HS-27A (cell line): ENCODE measurements around the gene OTUD5.
A peak's percentile ranks its signal among the peaks of the same experiment; 100 is the strongest.

Source experiments
- DNase-seq: peaks from one replicate; pipeline ENCODE4 v3.0.0-alpha.2; 2012; ENCODE audit warnings: low read depth, missing footprints

Gene OTUD5

GRCh38 chrX:48972220-48973164, 15.1 kb upstream of the OTUD5 start:
- no peak for DNase-seq

DNA sequence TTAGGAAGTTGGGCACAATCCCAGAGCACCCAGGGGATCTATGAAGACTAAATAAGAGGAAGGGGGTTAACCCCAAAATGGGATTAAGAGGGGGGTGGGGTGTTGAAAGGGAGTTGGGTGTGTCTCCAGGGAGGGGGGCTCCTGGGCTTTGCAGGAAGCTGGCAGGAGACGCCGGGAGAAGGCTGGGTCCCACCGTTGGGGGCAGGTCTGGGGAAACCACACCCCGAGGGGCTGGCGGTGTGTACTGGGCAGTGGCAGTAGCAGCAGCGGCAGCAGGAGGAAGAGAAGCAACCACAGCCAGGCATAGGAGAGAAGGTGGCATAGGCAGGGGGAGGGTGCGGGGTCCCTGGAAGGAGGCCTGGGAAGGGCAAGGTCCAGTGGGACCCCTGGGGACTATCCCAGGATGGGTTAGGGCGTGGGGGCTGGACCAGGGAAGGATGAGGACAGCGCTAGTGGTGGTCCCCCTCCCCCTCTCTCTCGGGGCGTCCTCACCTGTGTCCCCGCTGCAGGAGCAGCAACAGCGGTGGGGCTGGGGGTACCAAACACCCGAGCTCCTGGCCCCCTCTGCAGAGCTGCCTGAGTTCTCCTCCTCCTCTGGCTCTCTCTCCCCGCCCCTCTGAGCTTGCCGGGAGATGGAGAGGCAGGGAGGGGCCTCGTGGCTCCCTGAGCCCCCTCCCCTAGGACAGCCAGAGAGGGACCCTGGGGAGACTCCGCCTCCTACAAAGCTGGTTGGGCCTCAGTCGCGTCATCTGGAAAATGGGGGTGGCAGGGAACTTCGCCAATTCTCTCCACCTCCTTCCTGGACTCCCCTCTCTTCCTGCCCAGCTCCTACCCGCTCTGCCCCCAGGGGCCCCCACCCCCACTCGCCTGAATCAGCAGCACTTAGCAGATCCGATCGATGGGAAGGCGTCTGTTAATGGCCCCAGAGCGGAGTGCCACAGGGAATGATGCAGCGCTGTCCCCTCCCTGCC, 14.1 kb upstream of the OTUD5 start, which contains the start of gene KCND1:
TSS of gene KCND1 (minus strand) at position 596 of the 971 bp plus-strand sequence. CDS start 1,573 bp downstream, outside the sequence.
- DNase-seq: no peak

- DNase-seq: no peak
Observed at GRCh38 chrX:48969471-48969870, 12.1 kb upstream of the OTUD5 start.

GRCh38 chrX:48968377-48968776, 11.0 kb upstream of the OTUD5 start:
- no peak for DNase-seq

DNA sequence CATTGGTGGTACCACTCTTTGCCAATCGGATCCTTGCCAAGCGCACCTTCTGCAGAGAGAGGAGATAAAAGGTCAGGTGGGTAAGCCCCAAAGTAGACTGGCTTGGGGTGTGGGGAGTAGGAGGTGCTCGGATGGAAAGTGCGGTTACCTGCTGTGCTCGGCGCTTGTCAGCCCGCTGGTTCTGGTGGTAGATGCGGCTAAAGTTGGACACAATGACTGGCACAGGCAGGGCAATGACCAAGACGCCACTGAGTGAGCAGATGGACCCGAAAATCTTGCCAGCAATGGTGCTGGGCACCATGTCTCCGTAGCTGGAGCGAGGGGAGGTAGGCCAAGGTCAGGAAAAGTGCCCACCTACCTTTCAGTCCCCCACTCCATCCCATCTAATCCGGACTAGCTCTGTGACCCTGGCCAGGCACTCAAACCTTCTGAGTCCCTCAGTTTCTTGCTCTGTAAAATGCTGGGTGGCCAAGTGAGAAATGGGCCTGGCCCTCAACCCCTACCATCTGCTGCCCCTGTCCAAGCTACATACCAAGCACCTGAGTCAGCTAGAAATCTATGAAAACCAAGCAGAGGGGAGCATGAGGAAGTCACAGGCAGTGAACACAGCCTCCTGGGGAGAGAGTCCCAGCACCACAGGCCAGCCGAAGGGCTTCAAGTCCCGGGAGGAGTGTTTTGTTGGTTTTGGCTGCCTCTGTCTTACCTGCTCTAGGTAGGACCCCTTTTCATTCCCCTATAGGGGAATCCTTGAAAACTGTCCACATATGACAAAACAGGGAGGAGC, 9.6 kb upstream of the OTUD5 start:
- DNase-seq: no peak

DNA sequence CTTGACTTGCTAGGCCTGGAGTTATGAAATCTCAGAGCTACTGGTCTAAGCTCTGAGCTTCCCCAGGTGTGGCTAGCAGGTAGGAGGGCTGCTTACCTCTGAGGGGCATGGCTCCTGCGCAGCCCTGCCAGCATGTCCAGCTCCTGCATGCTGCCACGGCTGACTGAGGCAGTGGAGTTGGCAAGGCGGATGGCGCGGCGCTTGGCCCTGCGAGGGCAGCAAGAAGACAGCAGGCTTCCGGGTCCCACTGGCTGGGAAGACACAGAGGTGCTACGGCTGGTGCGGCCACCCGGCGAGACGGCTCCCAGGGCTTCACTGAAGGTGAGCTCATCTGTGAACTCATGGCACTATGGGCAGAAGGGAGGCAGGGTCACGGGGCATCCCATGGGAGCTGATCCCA, 8.6 kb upstream of the OTUD5 start:
- DNase-seq: no peak

DNA sequence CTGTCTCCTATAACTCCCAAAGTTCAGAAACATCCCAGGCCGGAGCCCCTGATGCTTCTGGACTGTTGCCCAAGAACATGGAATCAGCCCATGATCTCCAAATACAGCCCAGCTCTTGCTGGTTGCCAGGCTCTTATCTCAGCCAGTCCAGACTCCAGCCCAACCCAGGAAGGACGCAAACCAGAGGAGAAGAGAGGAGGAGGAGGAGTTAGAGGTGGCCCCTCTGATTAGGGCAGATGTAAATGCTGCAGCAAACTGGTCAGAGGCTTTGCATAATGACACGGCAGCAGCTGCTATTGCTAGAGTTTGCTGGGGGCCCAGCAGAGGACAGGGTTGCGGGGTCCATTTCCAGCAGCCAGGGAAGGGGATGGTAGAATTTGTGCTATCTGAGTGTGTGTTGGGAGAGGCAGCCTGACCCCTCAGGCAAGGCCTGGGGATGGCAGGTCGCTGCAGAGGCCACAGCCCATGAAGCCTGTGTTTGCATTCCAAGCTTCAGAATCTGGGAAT, 4.2 kb upstream of the OTUD5 start:
- no peak for DNase-seq

- no peak for DNase-seq
Observed at GRCh38 chrX:48960291-48960690, 2.9 kb upstream of the OTUD5 start.

- no peak for DNase-seq
Observed at GRCh38 chrX:48958635-48959094, 1.3 kb upstream of the OTUD5 start.

DNA sequence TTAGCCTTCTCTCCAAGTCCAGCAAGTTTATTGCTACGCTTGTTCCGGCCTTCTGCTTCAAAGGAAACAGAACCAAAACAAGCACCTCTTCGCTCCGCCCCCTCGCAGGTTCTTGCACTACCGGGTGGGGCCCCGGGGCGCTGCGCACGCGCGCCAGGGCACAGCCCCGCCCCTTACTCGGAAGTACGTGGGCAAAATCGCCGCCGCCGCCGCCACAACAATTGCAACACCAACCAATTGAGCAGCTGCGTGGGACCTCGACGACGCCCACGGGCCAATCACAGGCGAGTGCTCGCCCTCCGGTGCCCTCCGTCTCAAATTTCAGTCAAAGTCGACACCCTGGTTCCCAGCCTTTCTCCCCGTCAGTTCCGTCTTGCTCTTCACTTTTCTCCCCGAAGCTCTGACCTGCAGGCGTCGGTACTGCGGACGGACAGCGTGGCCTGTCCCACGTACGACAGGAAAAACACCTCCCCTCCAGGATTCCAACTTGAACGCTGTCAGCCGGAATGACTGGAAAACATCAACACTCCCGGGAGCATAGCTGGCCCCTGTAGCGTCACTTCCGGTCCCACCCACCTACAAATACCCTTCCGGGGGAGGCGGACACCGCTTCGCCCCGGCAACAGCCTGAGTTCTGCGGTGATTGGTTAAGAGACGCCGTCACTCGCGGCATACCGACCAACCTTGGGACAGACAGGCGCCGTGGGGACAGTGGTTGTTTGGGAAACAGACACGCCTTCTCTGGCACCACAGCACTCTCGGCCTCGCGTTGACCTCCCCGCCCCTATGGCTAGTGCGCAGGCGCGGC, 624 bp upstream of the OTUD5 start:
- DNase-seq: peak; percentile 85

DNA sequence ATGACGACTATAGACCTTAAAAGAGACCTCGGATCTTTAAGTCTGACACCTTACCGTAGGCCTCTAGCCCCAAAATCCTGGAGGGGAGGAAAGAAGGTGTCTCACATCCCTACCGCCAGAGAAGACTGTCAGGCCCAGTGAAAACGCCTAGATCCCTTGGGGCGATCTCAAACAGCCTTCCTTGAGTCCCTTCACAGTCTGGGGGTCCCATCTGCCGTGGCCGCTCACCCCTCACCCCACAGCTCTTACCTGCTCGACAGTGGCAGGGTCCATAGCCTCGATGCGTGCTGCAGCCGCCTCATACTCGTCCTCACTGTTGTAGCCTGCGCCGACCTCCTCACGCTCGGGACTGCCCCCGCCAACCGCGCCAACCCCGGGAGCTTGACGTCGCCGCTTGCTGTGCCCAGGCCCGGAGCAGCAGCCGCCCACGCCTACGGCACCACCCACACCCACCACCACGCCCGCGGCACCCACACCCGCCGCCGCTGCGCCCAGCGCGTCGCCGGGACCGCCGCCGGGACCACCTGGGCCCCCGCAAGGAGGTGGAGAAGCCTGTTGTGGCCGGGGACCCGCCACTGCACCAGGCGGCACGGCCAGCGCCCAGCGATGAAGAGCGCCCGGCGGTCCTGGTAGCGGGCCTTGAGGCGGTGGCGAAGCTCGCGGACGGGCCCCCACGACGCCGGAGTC, 536 bp downstream of the OTUD5 start:
- no peak for DNase-seq

DNA sequence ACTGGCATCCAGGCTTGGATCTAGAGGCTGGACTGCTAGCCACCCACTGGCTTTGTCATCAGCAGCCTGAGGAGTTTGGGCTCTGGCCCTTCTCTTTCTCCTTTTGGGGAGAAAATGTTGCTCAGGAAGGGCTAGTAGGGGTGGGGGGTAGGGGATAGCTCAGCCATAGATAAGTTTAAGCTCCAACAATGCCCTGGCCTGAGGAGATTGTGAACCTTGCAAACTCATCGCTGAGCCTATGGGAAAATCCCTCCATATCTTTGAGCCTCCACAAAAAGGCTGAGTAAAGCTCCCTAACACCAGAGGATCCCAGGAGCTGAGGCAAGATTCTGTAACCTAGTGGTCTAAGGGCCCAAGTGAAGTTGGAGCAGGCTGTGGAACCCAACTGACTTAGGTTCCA, 8.8 kb downstream of the OTUD5 start:
- DNase-seq: no peak

GRCh38 chrX:48945517-48946348, 11.7 kb downstream of the OTUD5 start:
- DNase-seq: no peak

DNA sequence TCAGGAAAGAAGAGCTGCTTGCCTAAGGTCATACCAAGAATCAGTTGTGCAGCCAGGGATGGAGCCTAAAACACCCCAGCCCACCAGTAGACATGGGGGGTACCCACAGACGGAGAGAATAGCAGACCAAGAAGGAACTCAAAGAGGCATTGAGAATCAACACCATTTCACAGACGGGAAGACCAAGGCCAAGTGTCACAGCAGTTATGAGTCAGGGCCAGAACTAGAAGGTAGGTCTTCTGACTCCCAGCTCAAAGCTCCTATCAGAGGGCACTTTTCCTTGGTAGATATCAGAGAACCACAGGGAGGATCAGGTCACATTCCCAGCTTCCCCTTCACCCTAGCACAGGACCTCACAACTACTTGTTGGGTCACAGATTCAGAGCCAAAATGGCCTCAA, 14.5 kb downstream of the OTUD5 start:
- DNase-seq: no peak

DNA sequence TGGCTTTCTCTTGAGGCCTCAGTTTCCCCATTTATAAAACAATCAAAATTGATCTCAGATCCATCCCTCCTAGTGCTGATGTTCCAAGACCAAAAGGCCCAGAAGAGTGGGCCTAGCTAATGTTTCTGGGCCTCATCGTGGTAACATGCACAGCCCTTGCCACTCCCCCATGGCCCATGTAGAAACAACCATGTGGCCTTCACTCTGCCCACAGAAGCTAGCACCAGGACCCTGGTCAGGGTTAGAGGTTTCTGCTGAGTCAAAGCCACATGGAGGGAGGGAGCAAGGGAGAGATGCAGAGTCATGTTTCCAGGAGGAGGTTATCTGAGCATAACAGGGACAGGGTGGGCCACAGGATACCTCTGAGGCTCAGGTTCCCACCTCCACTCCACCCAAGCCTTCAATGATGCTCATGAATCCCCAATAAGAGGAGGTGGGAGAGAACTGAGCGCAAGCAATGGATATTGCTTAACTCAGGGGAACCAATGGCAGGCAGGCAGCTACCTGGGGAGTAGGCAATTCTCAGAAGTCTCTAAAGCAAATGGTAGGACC, 16.9 kb downstream of the OTUD5 start:
- DNase-seq: no peak

- no peak for DNase-seq
Observed at GRCh38 chrX:48939524-48940228, 17.7 kb downstream of the OTUD5 start.

DNA sequence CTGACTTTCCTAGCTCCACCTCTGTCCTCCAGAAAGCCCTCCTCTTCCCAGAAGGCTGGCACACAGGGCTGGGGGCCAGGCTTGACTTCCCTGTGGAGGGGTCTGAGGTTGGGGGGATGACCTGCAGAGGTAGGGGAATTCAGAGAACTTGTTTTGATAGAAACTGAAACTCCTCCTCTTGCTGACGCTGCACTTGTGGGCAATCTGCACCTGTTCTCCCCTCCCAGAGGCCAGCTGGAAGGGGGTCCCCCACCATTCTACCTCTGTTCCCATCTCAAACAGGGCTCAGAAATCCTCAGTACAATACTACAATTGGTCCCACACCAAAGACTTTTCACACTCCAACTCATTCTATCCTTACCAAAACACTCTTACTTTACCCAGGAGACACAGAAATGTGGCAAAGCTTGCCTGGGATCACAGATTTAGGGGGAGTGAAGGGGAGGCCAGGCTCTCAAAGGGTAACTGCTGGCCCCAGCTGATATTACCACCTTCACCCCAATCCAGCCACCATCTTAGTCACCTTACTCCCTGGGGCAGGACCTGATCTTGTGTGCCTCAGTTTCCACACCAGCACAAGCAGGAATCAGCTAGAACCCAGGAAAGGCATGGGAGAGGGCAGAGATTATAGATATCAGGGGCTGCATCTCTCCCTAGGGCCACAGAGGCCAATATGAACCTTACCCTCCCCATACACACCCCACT, 18.5 kb downstream of the OTUD5 start:
- DNase-seq: no peak
